Loucy (cell line): ENCODE results near the gene SUN5.

Experiments used
- H2AFZ ChIP-seq: fragments of 200-600 bp; sonication (generic); 2 replicates; pipeline ENCODE4 v1.6.0; 2016; ENCODE audit warnings: antibody characterized with exemption, mild to moderate bottlenecking, low read length, moderate library complexity
- H3F3A ChIP-seq: fragments of 200-600 bp; 2 replicates; pipeline ENCODE4 v1.6.0; 2016; ENCODE audit warnings: antibody characterized with exemption, low read depth, mild to moderate bottlenecking
- H3K27me3 ChIP-seq: fragments of 200-600 bp; sonication (generic); 2 replicates; pipeline ENCODE4 v1.6.1; 2014; ENCODE audit warnings: low read length, mild to moderate bottlenecking; ENCODE audit not compliant: insufficient read depth, poor library complexity, severe bottlenecking
- H3K36me3 ChIP-seq: fragments of 200-600 bp; sonication (generic); 2 replicates; pipeline ENCODE4 v1.6.1; 2016; ENCODE audit warnings: low read length; ENCODE audit not compliant: insufficient read depth
- H3K4me1 ChIP-seq: fragments of 200-600 bp; sonication (generic); 2 replicates; pipeline ENCODE4 v1.5.1; 2014; ENCODE audit warnings: low read length, mild to moderate bottlenecking; ENCODE audit not compliant: insufficient read depth, poor library complexity, severe bottlenecking
- H3K4me2 ChIP-seq: fragments of 200-600 bp; sonication (generic); 2 replicates; pipeline ENCODE4 v1.6.0; 2014; ENCODE audit warnings: antibody characterized with exemption, low read length, low read depth, mild to moderate bottlenecking; ENCODE audit not compliant: poor library complexity, severe bottlenecking
- H3K4me3 ChIP-seq: fragments of 200-600 bp; sonication (generic); 2 replicates; pipeline ENCODE4 v1.5.1; 2014; ENCODE audit warnings: low read length, mild to moderate bottlenecking, mixed read lengths; ENCODE audit not compliant: poor library complexity, severe bottlenecking
- H3K79me2 ChIP-seq: fragments of 200-600 bp; sonication (generic); 2 replicates; pipeline ENCODE4 v1.6.1; 2014; ENCODE audit warnings: low read length; ENCODE audit not compliant: insufficient read depth
- H3K9ac ChIP-seq: fragments of 200-600 bp; sonication (generic); 2 replicates; pipeline ENCODE4 v1.6.0; 2014; ENCODE audit warnings: mild to moderate bottlenecking, low read depth, low read length, moderate library complexity; ENCODE audit not compliant: poor library complexity, severe bottlenecking
- H3K9me2 ChIP-seq: fragments of 200-600 bp; sonication (generic); replicated peaks from 2 replicates; pipeline ENCODE4 v1.6.1; 2016; ENCODE audit warnings: low read depth, low read length, mixed read lengths
- H3K9me3 ChIP-seq: fragments of 200-600 bp; sonication (generic); 2 replicates; pipeline ENCODE4 v1.6.1; 2014; ENCODE audit warnings: mild to moderate bottlenecking, antibody characterized with exemption, low read length, low read depth; ENCODE audit not compliant: insufficient read depth
- H4K20me1 ChIP-seq: fragments of 200-600 bp; sonication (generic); 2 replicates; pipeline ENCODE4 v1.6.0; 2014; ENCODE audit warnings: antibody characterized with exemption, low read length, mild to moderate bottlenecking; ENCODE audit not compliant: insufficient read depth, poor library complexity, severe bottlenecking
- CTCF ChIP-seq: fragments of 200-600 bp; sonication (generic); conservative IDR thresholded peaks from 2 replicates; pipeline ENCODE4 v1.5.1; 2014; ENCODE audit warnings: mild to moderate bottlenecking, antibody characterized with exemption, low read length
- EZH2phosphoT487 ChIP-seq: fragments of 200-600 bp; IDR thresholded peaks from 2 replicates; pipeline ENCODE4 v1.6.1; 2018; ENCODE audit warnings: antibody characterized with exemption, mild to moderate bottlenecking, moderate library complexity, borderline replicate concordance

SUN5 gene

GRCh38 chr20:33007376-33008335 is 3.4 kb upstream of the SUN5 start, which contains the start of gene BPIFB2:
TSS of gene BPIFB2 (plus strand) at chr20:33007704. CDS start at chr20:33008575, 871 bp downstream.
- Histone ChIP-seq H3K9me2 (no peaks in the 10 kb centered on the region), H3K27me3 (no peaks in the 10 kb centered on the region), H4K20me1 (no peaks in the 10 kb centered on the region), H2AFZ (no peak within 1 kb of the TSS), H3K4me1 (no peaks in the 10 kb centered on the region), H3F3A (no peaks in the 10 kb centered on the region), H3K79me2 (no peaks in the 10 kb centered on the region), H3K4me2 (no peak within 1 kb of the TSS), H3K9ac (no peak within 1 kb of the TSS), H3K36me3 (no peaks in the 10 kb centered on the region), H3K9me3 (peaks cover 5% of the 10 kb centered on the region; the same call in 1 of the 2 replicates), H3K4me3 (no peak within 1 kb of the TSS)
- TF ChIP-seq EZH2phosphoT487 (no peak), CTCF (no peak)

- H3K9ac ChIP-seq, result no peak overlapping the region
- no peaks in the 10 kb centered on the region for H3K36me3 ChIP-seq
- no peaks in the 10 kb centered on the region for H3K79me2 ChIP-seq
- H3K9me2 ChIP-seq, result no peaks in the 10 kb centered on the region
- H3F3A ChIP-seq, result no peaks in the 10 kb centered on the region
- H2AFZ ChIP-seq, result no peak overlapping the region
- no peaks in the 10 kb centered on the region for H3K27me3 ChIP-seq
- TF ChIP-seq EZH2phosphoT487 (no peak), CTCF (no peak)
- no peak overlapping the region for H3K4me3 ChIP-seq
- no peak overlapping the region for H3K4me2 ChIP-seq
- H3K9me3 ChIP-seq, result peaks cover 5% of the 10 kb centered on the region; the same call in 1 of the 2 replicates
- no peaks in the 10 kb centered on the region for H4K20me1 ChIP-seq
- H3K4me1 ChIP-seq, result no peaks in the 10 kb centered on the region
Observed at GRCh38 chr20:33006776-33007375, 2.6 kb upstream of the SUN5 start.

- TF ChIP-seq EZH2phosphoT487 (no peak), CTCF (no peak)
- Histone ChIP-seq H3K4me3 (no peak overlapping the region), H3K4me2 (no peak overlapping the region), H3K9me2 (no peaks in the 10 kb centered on the region), H3K79me2 (no peaks in the 10 kb centered on the region), H2AFZ (no peak overlapping the region), H3K36me3 (no peaks in the 10 kb centered on the region), H3F3A (no peaks in the 10 kb centered on the region), H3K27me3 (no peaks in the 10 kb centered on the region), H3K9ac (no peak overlapping the region), H3K9me3 (peaks cover 5% of the 10 kb centered on the region; the same call in 1 of the 2 replicates), H3K4me1 (no peaks in the 10 kb centered on the region), H4K20me1 (no peaks in the 10 kb centered on the region)
Observed at GRCh38 chr20:33005908-33006775, 1.9 kb upstream of the SUN5 start.
